GM18909 (cell line): ENCODE data around the gene KYAT1.
"Not testable (repeated sequence)": the region's sequence is repeated elsewhere in the genome, so short reads cannot be mapped to it uniquely, and the experiment has no call there.

Experiments used
- ATAC-seq: cut with Tn5 transposase; IDR thresholded peaks from one replicate; pipeline ENCODE4 v1.9.1; 2021; ENCODE audit warnings: mild to moderate bottlenecking; ENCODE audit not compliant: unreplicated experiment, poor library complexity

KYAT1 gene

DNA sequence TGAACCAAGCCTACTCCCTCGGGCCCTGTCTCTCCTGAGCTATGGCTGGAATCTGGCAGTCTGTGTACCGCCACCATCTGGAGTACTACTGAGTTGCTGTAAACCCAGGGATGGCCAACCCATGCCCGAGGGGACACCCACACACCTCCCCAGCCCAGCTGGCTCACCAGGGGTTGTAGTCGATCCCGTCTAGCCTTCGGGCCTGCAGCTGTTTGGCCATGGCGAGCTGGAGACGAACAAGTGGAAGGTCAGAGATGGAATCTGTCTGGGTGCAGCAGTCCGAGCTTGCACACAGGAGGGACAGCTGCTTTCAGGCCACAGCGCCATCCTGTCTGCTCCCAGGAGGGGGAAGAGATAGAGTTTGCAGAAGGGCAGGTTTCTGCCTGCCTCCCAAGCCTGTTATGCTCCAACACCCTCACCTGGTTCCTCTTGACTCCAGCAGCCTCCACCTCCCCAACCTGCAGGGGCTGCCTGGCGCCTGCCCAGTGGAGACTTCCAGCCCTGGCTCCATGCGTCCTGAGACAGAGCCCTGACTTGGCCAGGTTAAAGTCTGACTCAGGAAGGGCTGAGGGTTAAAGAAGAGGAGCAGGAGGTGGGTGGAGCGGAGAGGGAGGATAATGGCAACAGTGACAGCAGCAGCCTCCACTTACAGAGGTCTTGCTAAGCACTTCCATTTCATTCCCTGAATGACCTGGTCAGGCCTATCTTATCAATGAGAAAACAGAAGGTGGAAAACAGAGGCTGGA is 36.4 kb downstream of the KYAT1 start:
- no peak for ATAC-seq

DNA sequence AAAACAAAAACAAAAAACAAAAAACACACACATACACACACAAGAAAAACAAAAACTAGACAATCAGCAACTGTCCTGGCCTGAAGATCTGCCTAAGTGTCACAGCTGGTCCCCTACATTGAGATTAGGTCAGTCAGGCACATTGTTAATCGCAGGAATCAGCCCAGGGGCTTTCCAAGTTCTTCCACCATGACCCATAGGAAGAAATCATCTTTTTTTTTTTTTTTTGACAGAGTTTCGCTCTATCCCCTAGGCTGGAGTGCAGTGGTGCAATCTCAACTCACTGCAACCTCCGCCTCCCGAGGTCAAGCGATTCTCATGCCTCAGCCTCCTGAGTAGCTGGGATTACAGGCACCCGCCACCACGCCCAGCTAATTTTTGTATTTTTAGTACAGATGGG is 38.6 kb downstream of the KYAT1 start:
- ATAC-seq: not testable (repeated sequence)

DNA sequence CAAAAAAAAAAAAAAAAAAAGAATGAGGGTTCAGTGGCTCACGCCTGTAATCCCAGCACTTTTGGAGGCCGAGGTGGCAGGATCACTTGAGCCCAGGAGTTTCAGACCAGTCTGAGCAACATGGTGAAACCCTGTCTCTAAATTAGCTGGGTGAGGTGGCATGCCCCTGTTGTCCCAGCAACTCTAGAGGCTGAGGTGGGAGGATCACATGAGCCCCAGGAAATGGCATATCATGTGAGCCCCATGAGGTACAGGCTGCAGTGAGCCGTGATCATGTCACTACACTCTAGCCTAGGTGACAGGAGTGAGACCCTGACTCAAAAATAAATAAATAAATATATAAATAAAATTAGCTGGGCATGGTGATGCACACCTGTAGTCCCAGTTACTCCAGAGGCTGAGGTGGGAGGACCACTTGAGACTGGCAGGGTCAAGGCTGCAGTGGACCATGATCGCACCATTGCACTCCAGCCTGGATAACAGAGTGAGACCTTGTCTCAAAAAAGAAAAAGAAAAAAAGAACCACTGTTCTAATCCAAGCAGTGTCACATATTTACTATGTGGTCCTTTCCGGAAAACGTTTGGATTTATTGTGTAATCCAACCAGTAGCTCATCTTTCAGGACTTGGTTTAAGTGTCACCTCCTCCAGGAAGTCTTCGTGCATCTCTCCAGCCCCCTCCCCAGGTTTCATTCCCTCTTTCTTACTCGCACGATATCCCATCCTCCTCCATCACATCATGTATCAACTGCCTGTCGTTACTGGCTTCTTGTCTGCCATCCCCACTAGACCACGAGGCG is 39.9 kb downstream of the KYAT1 start:
- ATAC-seq: no peak

DNA sequence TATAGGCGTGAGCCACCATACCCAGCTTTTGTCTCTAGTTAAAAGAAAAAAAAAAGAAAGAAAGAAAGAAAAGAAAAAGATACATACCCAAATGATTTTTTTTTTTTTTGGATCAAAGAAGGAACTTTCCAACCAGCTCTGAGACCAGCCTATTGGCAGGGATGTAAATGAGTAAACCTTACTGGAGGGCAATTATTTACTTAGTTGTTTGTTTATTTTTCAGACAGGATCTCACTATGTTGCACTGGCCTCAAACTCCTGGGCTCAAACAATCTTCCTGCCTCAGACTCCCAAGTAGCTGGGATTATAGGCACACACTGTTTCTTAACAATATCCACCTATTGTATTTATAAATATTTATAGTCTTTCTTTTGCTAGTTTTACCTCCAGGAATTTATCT is 41.2 kb downstream of the KYAT1 start:
- ATAC-seq: no peak

DNA sequence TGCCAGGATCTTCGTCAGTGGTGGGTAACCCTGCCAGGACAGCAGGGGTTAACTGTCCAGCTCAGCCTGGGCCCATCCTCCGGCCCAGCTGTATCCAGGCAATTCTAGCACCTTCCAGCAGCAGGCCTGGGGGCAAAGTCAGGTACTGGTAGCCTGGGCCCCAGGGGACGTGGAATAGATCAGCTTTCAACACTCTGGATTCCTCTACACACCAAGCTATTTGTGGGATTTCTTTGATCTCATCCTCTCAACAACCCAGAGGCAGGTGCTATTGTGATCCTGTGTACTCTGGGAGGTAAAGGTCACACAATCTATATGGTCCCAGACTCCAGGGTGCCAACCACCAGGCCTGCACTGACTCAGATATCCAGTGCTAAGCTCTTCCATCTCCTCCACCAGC is 43.4 kb downstream of the KYAT1 start:
- no peak for ATAC-seq

DNA sequence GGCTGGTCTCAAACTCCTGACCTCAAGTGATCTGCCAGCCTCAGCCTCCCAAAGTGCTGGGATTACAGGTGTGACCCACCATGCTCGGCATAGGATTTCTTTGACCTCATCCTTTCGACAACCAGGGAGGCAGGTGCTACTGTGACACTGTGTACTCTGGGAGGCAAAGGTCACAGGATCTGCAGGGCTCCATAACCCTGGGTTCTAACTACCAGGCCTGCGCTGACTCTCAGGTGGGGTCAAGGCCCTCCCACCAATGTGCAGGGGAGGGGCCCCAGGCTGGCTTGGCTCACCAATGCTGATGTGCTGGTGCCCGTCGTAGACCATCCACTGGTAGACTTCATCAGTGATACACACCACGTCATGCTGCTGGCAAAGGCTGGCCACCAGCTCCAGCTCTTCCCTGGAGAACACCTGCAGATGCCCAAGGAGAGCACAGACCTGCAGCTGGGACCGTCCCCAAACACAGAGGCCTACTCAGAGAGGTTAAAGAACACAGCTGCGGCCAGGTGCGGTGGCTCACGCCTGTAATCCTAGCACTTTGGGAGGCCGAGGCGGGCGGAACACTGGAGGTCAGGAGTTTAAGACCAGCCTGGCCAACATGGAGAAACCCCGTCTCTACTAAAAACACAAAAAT is 45.1 kb downstream of the KYAT1 start:
- no peak for ATAC-seq

DNA sequence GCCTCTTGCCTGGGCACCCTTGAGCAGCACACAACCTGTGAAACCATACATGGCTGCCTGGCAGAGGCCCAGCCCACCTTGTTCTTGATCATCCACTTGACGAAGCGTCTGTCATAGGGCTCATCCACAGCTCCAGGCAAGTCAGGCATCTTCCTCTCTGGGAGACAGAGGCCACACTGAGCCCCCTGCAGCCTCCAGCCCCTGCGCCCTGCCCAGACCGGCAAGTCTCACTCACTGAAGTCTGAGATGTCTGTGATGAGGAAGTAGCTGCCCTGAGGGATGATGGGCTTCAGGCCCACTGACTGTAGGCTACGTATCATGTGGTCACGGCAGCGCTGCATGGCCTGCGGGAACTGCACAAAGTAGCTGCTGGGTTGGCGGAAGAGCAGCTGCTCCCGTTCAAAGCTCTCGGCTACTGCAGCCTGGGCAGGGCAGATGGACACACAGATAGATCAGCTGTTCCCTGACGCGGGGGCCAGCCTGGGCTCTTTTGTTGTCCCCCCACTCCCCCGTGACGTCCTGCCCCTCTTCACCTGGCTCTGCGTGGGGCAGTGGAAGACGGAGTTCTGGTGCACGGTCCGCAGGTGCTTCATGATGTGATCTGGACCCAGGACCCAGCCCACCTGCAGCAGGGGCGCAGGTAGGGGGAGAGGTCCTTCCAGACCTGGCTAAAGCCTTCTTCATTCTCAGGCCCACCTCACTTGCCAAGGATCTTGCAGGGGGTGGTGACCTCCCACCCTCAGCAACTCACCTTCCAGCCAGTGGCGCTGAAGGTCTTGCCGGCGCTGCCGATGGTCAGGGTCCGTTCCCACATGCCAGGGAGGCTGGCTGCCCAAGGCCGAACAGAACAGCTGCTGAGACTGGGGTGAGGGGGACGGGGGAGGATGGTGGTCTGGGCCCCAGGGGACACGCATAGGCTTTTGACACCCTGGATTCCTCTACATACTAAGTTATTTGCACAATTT is 46.2 kb downstream of the KYAT1 start:
- no peak for ATAC-seq

DNA sequence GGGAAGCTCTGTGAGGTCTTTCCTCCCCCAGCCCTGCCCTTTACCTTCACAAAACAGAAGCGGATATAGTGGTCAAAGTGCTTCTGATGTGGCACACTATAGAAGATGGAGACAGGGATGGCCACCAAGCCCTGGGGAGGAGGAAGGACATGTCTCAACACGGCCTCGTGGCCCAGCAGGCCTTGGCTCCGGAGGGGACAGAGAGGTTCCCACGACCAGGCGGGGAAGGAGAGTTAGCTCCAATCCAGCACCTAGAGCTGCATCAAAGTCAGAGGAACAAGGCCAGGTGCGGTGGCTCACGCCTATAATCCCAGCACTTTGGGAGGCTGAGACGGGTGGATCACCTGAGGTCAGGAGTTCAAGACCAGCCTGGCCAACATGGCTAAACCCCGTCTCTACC is 48.1 kb downstream of the KYAT1 start:
- no peak for ATAC-seq

DNA sequence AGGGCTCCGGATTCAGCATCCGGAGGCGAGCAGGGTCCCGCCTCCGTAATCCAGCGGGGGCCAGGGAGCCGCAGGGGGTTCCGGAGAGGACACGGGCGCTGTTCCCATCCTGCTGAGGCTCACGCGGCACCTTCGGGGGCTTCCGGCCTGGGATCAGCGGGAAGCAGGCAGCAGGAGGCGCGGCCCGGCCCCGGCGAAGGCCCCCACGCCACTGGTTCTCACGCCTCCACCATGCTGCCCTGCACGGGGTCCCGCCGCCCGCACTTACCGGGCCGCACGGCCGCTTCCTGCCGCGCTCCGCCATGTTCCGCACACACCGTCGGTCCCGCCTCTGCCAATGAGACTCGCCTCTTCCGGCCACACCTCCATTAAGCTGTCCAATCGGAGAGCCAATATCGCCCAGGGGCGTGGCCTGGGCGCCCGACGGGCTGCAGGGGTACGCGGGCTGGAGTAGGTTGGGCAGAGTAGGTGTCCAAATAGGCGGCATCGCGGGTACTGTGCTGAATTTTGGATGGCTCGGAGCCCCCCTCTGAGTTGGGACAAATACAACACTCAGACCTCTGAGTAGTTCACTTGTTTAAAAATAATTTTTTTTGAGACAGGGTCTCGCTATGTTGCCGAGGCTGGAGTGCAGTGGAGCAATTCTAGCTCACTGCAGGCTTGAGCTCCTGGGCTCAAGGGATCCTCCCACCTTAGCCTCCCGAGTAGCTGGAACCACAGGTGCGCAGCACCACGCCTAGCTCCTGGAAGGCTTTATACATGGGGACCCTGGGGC is 52.1 kb downstream of the KYAT1 start, which contains the start of gene SPOUT1:
TSS of gene SPOUT1 (minus strand) at position 318 of the 775 bp plus-strand sequence. CDS start at position 304, 14 bp downstream.
- peak; percentile 97 for ATAC-seq

DNA sequence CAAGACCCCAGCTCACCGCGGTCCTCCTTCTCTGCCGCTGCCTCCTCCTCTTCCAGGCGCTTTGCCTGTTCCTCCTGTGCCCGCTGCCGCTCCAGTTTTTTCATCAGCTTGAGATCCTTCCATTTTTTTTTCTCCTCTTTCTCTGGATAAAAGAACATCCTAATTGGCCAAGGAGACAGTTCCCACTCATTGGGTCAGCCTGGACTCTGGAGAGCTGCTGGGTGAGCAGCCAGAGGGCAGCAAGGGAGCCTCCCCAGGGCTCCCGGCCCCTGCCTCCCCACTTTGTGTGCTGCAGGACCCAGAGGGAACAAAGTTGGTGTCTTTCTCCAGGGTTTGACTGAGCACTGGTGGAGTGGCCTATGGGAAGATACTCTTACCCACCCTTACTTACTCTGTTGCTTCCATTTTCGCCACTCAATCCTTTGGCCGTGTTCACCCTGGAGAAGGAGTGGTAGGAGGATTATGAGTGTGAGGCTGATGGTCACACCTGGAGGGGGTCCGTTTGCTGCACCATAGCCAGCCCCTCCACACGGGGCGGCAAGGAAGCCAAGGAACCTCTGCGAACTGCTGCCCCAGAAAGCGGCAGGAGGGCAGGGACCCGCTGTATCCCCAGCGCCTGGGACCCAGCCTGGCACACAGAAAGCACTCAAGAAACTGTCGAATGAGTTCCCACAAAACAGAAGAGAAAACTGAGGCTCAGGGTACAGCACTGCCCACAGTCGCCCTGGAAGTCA is 52.9 kb downstream of the KYAT1 start:
- ATAC-seq: peak; percentile 6

DNA sequence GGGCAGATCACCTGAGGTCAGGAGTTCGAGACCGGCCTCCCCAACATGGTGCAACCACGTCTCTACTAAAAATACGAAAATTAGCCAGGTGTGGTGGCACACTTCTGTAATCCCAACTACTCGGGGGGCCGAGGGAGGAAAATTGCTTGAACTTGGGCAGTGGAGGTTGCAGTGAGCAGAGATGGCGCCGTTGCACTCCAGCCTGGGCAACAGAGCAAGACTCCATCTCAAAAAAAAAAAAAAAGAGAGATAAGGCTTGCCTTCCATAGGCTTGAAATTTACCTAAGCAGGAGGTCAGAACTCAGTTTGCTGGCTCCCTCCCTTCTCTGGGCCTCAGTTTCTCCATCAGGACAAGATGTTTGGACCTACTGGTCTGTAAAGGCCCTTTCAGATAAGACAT is 53.5 kb downstream of the KYAT1 start:
- no peak for ATAC-seq

DNA sequence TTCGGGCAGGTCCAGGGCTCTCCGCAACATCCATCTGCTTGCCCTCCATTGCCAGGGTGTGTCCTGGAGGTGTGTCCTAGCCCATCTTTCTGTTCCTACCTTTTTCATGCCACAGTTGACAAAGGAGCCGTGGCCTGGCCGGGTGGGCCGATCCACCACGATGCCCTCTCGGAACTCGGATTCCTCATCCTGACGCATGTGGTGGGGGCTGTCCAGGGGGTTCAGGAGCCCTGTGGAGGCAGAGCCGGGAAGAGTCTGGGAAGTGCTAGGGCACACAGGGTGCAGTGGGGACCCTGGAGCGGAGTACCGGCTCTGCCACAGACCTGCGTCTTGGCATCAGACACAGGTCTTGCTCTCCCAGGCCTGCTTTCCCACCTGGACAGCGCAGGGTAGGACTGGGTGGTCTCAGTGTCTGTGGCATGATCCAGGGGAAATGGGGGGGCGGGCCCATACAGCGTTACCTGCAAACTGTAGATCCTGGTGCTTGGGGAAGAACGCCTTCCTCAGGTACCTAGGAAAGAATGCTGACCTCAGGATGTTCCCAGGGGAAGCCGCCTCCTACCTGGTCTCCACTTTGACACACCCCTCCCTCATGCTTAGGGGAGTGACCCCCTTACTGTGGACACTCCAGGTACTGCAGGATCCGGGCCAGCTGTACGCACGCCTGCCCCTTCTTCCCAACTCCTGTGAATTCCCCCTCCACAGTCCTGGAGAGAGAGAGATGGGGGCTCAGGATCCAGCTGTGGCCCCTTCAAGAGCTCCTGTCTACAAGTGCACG is 55.6 kb downstream of the KYAT1 start:
- ATAC-seq: no peak

DNA sequence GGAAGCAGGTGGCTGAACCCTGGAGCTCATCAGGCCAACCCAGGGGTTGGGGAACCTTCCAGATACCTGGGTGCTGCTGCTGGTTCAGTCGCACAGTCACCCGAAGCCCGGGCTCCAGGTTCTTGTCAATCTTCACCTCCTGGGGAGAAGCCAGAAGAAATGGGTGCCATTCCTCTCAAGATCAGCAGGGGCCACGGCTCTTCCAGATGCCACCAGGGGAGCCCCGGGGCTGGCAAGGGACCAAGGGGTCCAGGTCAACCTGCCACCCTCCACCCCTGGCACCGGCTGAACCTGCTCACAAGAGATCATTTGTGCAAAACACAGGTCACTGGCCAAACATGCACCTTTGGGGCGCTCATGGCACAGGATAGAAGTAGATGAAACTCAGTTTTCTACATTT is 56.8 kb downstream of the KYAT1 start:
- no peak for ATAC-seq

DNA sequence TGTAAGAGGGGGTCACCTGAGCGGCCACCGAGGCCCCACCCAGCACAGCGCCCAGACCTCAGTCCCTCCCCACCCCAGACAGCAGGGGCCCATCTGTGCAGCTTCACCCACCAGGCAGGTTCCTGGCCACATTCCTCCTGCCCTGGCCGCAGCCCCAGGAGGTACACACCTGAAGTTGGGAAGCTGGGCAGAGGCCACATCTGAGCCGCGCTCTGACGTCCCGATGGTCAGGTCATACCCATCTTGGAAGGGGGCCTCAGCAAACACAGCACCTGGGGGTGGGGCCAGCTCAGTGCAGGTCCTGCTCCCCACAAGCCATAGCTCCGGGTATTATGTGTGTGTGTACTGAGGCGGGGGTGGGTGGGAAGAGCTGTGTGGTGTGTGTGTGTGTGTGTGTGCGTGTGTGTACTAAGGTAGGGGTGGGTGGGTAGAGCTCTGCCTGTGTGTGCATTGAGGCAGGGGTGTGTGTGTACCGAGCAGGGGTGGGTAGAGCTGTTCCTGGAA is 57.8 kb downstream of the KYAT1 start:
- ATAC-seq: no peak

DNA sequence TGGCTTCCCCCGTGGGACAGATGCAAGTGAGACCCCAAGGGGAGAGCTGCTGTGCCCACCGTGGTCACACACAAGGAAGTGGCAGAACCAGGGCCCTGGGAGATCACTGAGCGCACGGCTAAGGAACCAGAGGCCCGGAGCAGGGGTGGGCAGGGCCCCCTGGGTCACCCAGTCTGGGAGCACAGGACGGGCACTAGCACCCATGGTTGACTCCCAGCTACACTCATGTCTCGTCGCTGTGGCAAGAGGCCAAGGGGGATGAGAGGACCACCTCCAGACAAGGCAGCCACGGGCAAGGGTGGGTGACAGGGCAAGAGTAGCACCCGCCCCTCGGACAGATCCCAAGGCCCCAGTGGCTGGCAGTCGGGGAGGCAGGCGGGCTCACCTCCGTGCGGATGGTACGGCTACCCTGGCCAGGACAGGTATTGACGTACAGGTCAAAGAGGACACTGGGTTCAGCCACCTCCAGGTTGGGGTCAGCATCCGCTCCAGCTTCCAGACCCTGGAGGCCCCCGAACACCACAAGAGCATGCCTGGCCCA is 58.3 kb downstream of the KYAT1 start:
- no peak for ATAC-seq

DNA sequence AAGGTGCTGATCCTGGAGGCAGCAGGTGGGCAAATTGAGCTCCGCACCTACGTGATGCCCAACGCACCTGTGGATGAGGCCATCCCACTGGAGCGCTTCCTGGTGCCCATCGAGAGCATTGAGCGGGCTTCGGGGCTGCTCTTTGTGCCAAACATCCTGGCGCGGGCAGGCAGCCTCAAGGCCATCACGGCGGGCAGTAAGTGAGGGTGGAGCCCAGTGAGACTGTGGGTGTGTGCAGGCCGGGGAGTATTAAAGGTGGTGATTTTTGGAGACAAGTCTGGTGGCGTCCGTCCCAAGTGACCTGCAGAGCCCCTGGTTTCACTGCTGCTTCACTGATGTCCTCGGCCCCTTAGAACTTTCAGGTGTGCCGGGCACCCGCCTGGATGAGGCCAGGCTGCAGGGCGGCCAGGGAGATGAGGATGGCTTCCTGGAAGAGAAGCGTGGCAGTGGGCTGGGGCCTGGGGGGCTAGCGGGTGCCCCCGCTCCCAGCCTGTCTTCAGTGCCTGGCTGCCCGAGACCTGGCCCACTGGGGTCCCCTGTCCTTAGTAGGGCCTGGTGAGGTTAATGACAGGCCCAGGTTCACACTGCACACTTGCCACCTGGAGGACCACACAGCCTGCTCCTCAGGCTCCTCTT is 59.2 kb downstream of the KYAT1 start:
- no peak for ATAC-seq
